NT2/D1 (cell line): ENCODE measurements around the gene KCNQ1.
A peak's percentile ranks its signal among the peaks of the same experiment; 100 is the strongest.

Experiments used
- DNase-seq: peaks from one replicate; pipeline ENCODE4 v3.0.0-alpha.2; 2011; ENCODE audit warnings: low read depth, low spot score
- H3K27me3 ChIP-seq: 2 replicates; pipeline ENCODE4 v1.6.0; 2011; ENCODE audit warnings: mild to moderate bottlenecking; ENCODE audit not compliant: insufficient read length, insufficient read depth
- H3K36me3 ChIP-seq: 2 replicates; pipeline ENCODE4 v1.6.1; 2011; ENCODE audit warnings: mild to moderate bottlenecking, low read length, mixed read lengths; ENCODE audit not compliant: insufficient read depth, insufficient read length
- H3K4me1 ChIP-seq: 2 replicates; pipeline ENCODE4 v1.5.1; 2011; ENCODE audit not compliant: insufficient read depth, insufficient read length
- H3K4me3 ChIP-seq: 2 replicates; pipeline ENCODE4 v1.5.1; 2011; ENCODE audit warnings: low read depth; ENCODE audit not compliant: insufficient read length
- H3K9ac ChIP-seq: 2 replicates; pipeline ENCODE4 v1.6.0; 2011; ENCODE audit warnings: low read depth; ENCODE audit not compliant: insufficient read length
- H3K9me3 ChIP-seq: 2 replicates; pipeline ENCODE4 v1.5.1; 2011; ENCODE audit warnings: mild to moderate bottlenecking, low read length; ENCODE audit not compliant: insufficient read depth
- SUZ12 ChIP-seq: IDR thresholded peaks from 2 replicates; pipeline ENCODE4 v1.6.1; 2011; ENCODE audit not compliant: insufficient read length, insufficient read depth; ENCODE audit errors: extremely low read depth
- YY1 ChIP-seq: IDR thresholded peaks from 2 replicates; pipeline ENCODE4 v1.6.1; 2011; ENCODE audit not compliant: insufficient read length, insufficient read depth
- ZNF274 ChIP-seq: IDR thresholded peaks from 2 replicates; pipeline ENCODE4 v1.6.1; 2011; ENCODE audit warnings: mild to moderate bottlenecking, low read depth, low read length

The KCNQ1 gene

DNA sequence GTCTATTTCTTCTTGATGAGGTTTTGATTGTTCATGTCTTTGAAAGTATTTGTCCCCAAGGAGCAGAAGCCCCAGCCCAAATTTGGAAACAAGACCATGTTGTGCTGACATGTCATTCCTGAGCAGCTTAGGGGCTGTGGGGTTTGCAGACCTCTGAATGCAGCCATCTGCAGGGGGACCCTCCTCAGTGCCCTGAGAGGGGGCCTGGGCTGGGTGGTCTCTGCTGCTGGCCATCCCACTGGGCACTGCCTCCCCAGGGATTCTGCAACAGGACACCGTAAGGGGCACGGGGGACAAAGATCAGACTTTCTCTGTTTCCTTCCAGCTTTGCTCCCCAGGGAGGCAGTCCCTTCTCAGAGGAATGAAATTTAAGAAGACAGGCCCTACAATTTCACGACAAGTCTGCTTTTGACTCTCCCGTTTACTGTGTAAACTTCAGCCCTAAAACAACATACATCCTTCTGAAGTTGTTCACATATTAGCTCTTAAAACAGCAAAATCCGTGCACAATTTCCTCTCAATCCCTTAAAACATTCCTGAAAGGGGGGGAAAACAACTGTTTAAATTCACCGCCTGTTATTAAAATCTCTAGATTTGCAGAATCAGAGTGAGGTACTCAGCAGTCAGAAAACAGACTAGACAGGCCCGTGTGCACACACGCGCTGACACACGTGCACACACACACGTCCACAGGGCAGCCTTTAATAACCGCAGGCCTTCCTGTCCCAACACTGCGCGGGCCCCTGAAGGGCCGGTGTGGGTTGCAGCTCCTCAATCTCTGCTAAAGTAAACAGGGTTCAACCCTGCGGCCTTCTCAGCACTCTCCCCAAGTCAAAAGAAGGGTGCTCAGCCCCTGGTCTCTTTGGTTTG is 109.8 kb downstream of the KCNQ1 start:
- H3K9ac ChIP-seq = peak overlapping the region; percentile 18
- peaks cover 3% of the 10 kb centered on the region for H3K4me1 ChIP-seq
- peaks cover 82% of the 10 kb centered on the region for H3K27me3 ChIP-seq

DNA sequence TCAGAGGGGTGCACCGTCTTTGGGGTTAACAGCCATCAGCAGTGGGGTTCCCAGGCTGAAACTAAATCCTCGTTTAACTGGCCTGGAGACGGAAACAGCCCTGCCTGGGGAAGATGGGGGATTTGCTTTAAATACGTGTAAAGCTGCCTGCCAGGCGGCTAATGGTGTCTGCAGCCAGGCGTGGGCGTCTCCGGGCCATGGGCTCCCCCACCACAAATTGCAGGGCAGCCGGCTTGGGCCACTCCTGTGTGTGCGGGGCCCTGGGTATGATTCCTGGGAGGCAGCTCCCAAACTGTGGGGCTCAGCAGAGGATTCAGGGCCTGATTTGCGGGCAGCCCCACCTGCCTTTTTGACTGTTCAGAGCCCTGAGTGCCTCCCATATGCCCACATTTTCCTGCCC is 110.5 kb downstream of the KCNQ1 start:
- Histone ChIP-seq H3K4me1 (peaks cover 3% of the 10 kb centered on the region), H3K36me3 (no peaks in the 10 kb centered on the region), H3K27me3 (peaks cover 77% of the 10 kb centered on the region), H3K9me3 (peaks cover 27% of the 10 kb centered on the region; the same call in 1 of the 2 replicates), H3K4me3 (no peak overlapping the region), H3K9ac (no peak overlapping the region)
- TF ChIP-seq YY1 (no peak), ZNF274 (no peak), SUZ12 (no peak)
- no peak for DNase-seq

More for the DNA sequence above, 109.8 kb downstream of the KCNQ1 start:
- no peak for TF ChIP-seq YY1
- no peak for TF ChIP-seq SUZ12
- no peak for TF ChIP-seq ZNF274
- no peak for DNase-seq
- peaks cover 27% of the 10 kb centered on the region; the same call in 1 of the 2 replicates for H3K9me3 ChIP-seq
- no peaks in the 10 kb centered on the region for H3K36me3 ChIP-seq
- H3K4me3 ChIP-seq = no peak overlapping the region

GRCh38 chr11:2555891-2556290 is 111.1 kb downstream of the KCNQ1 start:
- H3K9me3 ChIP-seq = peaks cover 27% of the 10 kb centered on the region; the same call in 1 of the 2 replicates
- peaks cover 72% of the 10 kb centered on the region for H3K27me3 ChIP-seq

GRCh38 chr11:2557381-2557780 is 112.6 kb downstream of the KCNQ1 start:
- Histone ChIP-seq H3K4me1 (peaks cover 12% of the 10 kb centered on the region), H3K9ac (no peak overlapping the region), H3K9me3 (peaks cover 27% of the 10 kb centered on the region; the same call in 1 of the 2 replicates), H3K4me3 (no peak overlapping the region), H3K27me3 (peaks cover 59% of the 10 kb centered on the region), H3K36me3 (no peaks in the 10 kb centered on the region)
- no peak for TF ChIP-seq ZNF274
- TF ChIP-seq SUZ12 = no peak
- no peak for TF ChIP-seq YY1
- no peak for DNase-seq

More at GRCh38 chr11:2555891-2556290, 111.1 kb downstream of the KCNQ1 start:
- no peak for TF ChIP-seq SUZ12
- TF ChIP-seq ZNF274 = no peak
- TF ChIP-seq YY1 = no peak
- Histone ChIP-seq H3K36me3 (no peaks in the 10 kb centered on the region), H3K4me1 (peaks cover 3% of the 10 kb centered on the region), H3K9ac (no peak overlapping the region), H3K4me3 (no peak overlapping the region)
- DNase-seq = no peak

- no peak overlapping the region for H3K9ac ChIP-seq
Measured at GRCh38 chr11:2558397-2558796, 113.6 kb downstream of the KCNQ1 start.

GRCh38 chr11:2558861-2559526 is 114.2 kb downstream of the KCNQ1 start:
- Histone ChIP-seq H3K9ac (no peak overlapping the region), H3K36me3 (no peaks in the 10 kb centered on the region), H3K27me3 (peaks cover 65% of the 10 kb centered on the region), H3K4me1 (peaks cover 14% of the 10 kb centered on the region), H3K9me3 (peaks cover 27% of the 10 kb centered on the region; the same call in 1 of the 2 replicates), H3K4me3 (no peak overlapping the region)
- DNase-seq = no peak
- TF ChIP-seq YY1 (no peak), ZNF274 (no peak), SUZ12 (no peak)

More at GRCh38 chr11:2558397-2558796, 113.6 kb downstream of the KCNQ1 start:
- no peaks in the 10 kb centered on the region for H3K36me3 ChIP-seq
- H3K9me3 ChIP-seq = peaks cover 27% of the 10 kb centered on the region; the same call in 1 of the 2 replicates
- peaks cover 59% of the 10 kb centered on the region for H3K27me3 ChIP-seq
- DNase-seq = no peak
- H3K4me3 ChIP-seq = no peak overlapping the region
- no peak for TF ChIP-seq YY1
- TF ChIP-seq ZNF274 = no peak
- no peak for TF ChIP-seq SUZ12
- H3K4me1 ChIP-seq = peaks cover 14% of the 10 kb centered on the region

GRCh38 chr11:2559527-2560311 is 114.9 kb downstream of the KCNQ1 start:
- Histone ChIP-seq H3K36me3 (no peaks in the 10 kb centered on the region), H3K4me3 (no peak overlapping the region), H3K9me3 (peaks cover 27% of the 10 kb centered on the region; the same call in 1 of the 2 replicates), H3K4me1 (peaks cover 11% of the 10 kb centered on the region), H3K27me3 (peaks cover 70% of the 10 kb centered on the region), H3K9ac (no peak overlapping the region)
- no peak for DNase-seq
- no peak for TF ChIP-seq YY1
- TF ChIP-seq SUZ12 = no peak
- TF ChIP-seq ZNF274 = no peak
